ENCODE measurements around the gene GABBR2.

The GABBR2 gene

GRCh38 chr9:98627296-98627695, 81.4 kb downstream of the GABBR2 start:
- DNase-seq (ENCODE audit: low spot score): no peak

GRCh38 chr9:98625728-98626127, 83.0 kb downstream of the GABBR2 start:
- DNase-seq (ENCODE audit: low spot score): no peak

GRCh38 chr9:98619788-98620187, 88.9 kb downstream of the GABBR2 start:
- DNase-seq (ENCODE audit: low spot score): no peak

- no peak for DNase-seq (ENCODE audit: low spot score)
These were observed 93.1 kb downstream of the GABBR2 start for GRCh38 chr9:98615633-98616032.

GRCh38 chr9:98614941-98615340, 93.8 kb downstream of the GABBR2 start:
- DNase-seq (ENCODE audit: low spot score): no peak

- DNase-seq (ENCODE audit: low spot score): no peak
These were observed 96.5 kb downstream of the GABBR2 start for GRCh38 chr9:98612061-98612752.

- no peak for DNase-seq (ENCODE audit: low spot score)
These were observed 97.4 kb downstream of the GABBR2 start for GRCh38 chr9:98611319-98611718.

GRCh38 chr9:98610711-98611110, 98.0 kb downstream of the GABBR2 start:
- DNase-seq (ENCODE audit: low spot score): no peak

- DNase-seq (ENCODE audit: low spot score): no peak
These were observed 98.5 kb downstream of the GABBR2 start for GRCh38 chr9:98610211-98610610.

- no peak for DNase-seq (ENCODE audit: low spot score)
These were observed 99.1 kb downstream of the GABBR2 start for GRCh38 chr9:98609646-98610045.

GRCh38 chr9:98607787-98608186, 100.9 kb downstream of the GABBR2 start:
- DNase-seq (ENCODE audit: low spot score): no peak

GRCh38 chr9:98607152-98607551, 101.6 kb downstream of the GABBR2 start:
- no peak for DNase-seq (ENCODE audit: low spot score)

GRCh38 chr9:98606730-98607129, 102.0 kb downstream of the GABBR2 start:
- DNase-seq (ENCODE audit: low spot score): no peak

GRCh38 chr9:98605116-98605515, 103.6 kb downstream of the GABBR2 start:
- DNase-seq (ENCODE audit: low spot score): no peak

- DNase-seq (ENCODE audit: low spot score): no peak
These were observed 104.8 kb downstream of the GABBR2 start for GRCh38 chr9:98603821-98604383.

- no peak for DNase-seq (ENCODE audit: low spot score)
These were observed 105.8 kb downstream of the GABBR2 start for GRCh38 chr9:98602839-98603500.

GRCh38 chr9:98600631-98601030, 108.1 kb downstream of the GABBR2 start:
- DNase-seq (ENCODE audit: low spot score): no peak

- DNase-seq (ENCODE audit: low spot score): no peak
These were observed 109.0 kb downstream of the GABBR2 start for GRCh38 chr9:98599566-98600216.

GRCh38 chr9:98598861-98599260, 109.9 kb downstream of the GABBR2 start:
- no peak for DNase-seq (ENCODE audit: low spot score)

GRCh38 chr9:98597236-98597771, 111.4 kb downstream of the GABBR2 start:
- peak; percentile 6 for DNase-seq (ENCODE audit: low spot score)

GRCh38 chr9:98596486-98596885, 112.2 kb downstream of the GABBR2 start:
- DNase-seq (ENCODE audit: low spot score): no peak

GRCh38 chr9:98594546-98595160, 114.1 kb downstream of the GABBR2 start:
- DNase-seq (ENCODE audit: low spot score): no peak

All from pons (tissue), 1 donor.